ENCODE data around the gene ACP7.

Gene ACP7

GRCh38 chr19:39144290-39145071 lies 60.3 kb downstream of the ACP7 start:
- ChIA-PET CTCF (interaction anchor here (0.9 to 1.1 kb wide), 2 partner anchors 34 to 43 kb away, joined by 3 read pairs; no protein-coding TSS in a partner anchor), POLR2A (no interaction called here)
- TF ChIP-seq, protein P1, sequence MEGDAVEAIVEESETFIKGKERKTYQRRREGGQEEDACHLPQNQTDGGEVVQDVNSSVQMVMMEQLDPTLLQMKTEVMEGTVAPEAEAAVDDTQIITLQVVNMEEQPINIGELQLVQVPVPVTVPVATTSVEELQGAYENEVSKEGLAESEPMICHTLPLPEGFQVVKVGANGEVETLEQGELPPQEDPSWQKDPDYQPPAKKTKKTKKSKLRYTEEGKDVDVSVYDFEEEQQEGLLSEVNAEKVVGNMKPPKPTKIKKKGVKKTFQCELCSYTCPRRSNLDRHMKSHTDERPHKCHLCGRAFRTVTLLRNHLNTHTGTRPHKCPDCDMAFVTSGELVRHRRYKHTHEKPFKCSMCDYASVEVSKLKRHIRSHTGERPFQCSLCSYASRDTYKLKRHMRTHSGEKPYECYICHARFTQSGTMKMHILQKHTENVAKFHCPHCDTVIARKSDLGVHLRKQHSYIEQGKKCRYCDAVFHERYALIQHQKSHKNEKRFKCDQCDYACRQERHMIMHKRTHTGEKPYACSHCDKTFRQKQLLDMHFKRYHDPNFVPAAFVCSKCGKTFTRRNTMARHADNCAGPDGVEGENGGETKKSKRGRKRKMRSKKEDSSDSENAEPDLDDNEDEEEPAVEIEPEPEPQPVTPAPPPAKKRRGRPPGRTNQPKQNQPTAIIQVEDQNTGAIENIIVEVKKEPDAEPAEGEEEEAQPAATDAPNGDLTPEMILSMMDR (IDR thresholded peaks at IDR 0.05; ENCODE audit: control extremely low read depth, extremely low read depth, low read depth, missing control alignments) = no peak
- no peak for DNase-seq (ENCODE audit: extremely low spot score)

GRCh38 chr19:39145180-39145953 lies 61.2 kb downstream of the ACP7 start:
- no peak for DNase-seq (ENCODE audit: extremely low spot score)
- TF ChIP-seq, protein P1 (IDR thresholded peaks at IDR 0.05; ENCODE audit: control extremely low read depth, extremely low read depth, low read depth, missing control alignments) = no peak
- CTCF ChIA-PET = interaction anchor here (1.1 to 1.6 kb wide), 4 partner anchors 13 to 42 kb away, joined by 3 to 5 read pairs (median 3); no protein-coding TSS in a partner anchor
- POLR2A ChIA-PET = no interaction called here

- ChIA-PET CTCF (interaction anchor here (1.1 to 1.6 kb wide), 3 partner anchors 14 to 30 kb away, joined by 3 to 5 read pairs (median 3); no protein-coding TSS in a partner anchor), POLR2A (no interaction called here)
- TF ChIP-seq, protein P1 (IDR thresholded peaks at IDR 0.05; ENCODE audit: control extremely low read depth, extremely low read depth, low read depth, missing control alignments) = no peak
- no peak for DNase-seq (ENCODE audit: extremely low spot score)
Observed at GRCh38 chr19:39146091-39146490, 61.9 kb downstream of the ACP7 start.

- TF ChIP-seq, protein P1 (IDR thresholded peaks at IDR 0.05; ENCODE audit: control extremely low read depth, extremely low read depth, low read depth, missing control alignments) = no peak
- POLR2A ChIA-PET = no interaction called here
- CTCF ChIA-PET = interaction anchor here (1.0 to 1.6 kb wide), 3 partner anchors 15 to 24 kb away, joined by 3 to 5 read pairs (median 3); no protein-coding TSS in a partner anchor
- no peak for DNase-seq (ENCODE audit: extremely low spot score)
Observed at GRCh38 chr19:39146686-39147450, 62.7 kb downstream of the ACP7 start.

GRCh38 chr19:39147480-39147879 lies 63.3 kb downstream of the ACP7 start:
- ChIA-PET POLR2A (no interaction called here), CTCF (interaction anchor here (1.0 kb wide), 1 partner anchor 25 kb away, joined by 3 read pairs; no protein-coding TSS in a partner anchor)
- TF ChIP-seq, protein P1 (IDR thresholded peaks at IDR 0.05; ENCODE audit: control extremely low read depth, extremely low read depth, low read depth, missing control alignments) = no peak
- no peak for DNase-seq (ENCODE audit: extremely low spot score)
